ENCODE results near the gene ZEB2.

Gene ZEB2

GRCh38 chr2:144446136-144446535 lies 73.8 kb downstream of the ZEB2 start:
- DNase-seq = no peak

- DNase-seq = no peak
These were observed 74.7 kb downstream of the ZEB2 start for GRCh38 chr2:144445196-144445595.

DNA sequence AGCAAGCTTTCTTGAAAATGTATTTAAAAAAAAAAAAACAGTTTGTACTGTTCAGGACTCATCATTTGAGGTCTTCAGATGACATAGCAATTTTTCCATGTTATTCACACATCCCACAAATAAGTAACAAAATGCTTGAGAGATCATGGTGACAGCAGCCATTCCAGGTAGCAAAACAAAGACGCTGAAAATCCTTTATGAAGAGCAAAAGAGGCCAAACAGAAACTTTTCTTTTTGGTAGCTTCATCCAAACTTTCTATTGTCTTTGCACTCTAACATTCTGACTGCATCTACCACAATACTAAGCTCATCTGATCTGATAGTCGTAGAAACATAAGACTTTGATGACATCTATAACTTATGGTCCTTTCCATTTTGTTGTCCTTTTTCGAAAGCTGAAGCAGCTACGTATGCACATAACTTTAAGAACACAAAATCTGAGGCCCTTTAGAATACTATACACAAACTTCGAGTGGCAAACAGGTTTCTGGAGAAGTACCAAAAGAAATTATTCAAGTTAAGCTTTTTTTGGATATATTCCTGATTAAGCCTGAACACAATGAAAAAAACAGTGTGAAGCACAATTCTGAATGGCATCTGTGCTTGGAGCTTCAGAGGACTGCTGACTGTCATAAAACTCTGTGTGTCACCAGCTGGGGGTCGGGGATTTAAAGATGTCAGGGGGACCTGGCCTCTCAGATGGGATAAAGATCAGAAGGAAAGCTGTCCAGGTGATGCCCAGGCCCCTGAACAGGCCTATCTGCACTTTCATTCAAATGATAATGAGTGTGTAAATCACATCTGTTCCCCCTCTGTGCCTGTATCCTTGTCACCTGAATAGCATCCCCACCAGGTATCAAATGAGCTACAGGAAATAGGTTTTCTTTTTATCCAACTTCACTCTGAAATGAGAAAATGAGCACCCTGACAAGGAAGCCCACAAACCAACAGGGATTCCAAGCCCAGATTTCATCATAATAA lies 75.8 kb downstream of the ZEB2 start:
- DNase-seq = no peak

DNA sequence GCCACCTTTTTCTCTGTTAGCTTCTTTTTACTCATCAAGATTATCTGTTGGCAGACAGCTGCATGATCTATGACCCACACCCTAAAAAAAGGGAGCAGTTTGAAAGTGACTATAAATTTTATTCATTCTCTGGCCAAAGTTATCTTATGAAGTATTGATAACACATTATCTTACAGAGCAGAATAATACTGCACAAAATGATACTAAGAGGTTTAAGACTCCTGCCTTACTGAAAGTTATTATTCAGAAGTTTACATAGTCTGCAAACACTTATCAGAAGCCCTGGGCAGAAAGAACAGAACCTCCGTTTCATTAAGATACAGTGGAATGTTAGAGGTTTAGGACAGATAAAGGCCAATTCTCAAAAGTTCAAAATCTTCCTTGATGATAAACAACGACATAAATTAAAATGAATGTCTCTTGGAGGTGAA lies 78.2 kb downstream of the ZEB2 start:
- DNase-seq = no peak

DNA sequence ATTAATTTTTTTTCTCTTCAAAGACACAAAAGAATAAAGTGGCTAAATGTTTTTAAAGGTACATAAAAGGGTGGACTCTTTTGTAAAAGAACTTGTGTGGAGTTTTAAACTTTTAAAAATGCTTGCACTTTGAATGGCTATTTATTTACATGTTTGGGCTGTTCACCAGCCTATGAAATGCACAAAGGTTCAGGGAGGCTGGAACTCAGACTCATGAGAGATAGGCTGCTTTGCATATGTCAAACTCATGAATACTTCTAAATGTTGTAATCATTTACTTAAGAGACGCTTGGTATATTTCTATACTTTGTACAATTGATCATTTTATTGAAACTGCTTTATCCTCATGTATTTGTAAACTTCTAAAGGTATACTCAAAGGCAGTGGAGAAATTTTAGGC lies 79.9 kb downstream of the ZEB2 start:
- DNase-seq = no peak

DNA sequence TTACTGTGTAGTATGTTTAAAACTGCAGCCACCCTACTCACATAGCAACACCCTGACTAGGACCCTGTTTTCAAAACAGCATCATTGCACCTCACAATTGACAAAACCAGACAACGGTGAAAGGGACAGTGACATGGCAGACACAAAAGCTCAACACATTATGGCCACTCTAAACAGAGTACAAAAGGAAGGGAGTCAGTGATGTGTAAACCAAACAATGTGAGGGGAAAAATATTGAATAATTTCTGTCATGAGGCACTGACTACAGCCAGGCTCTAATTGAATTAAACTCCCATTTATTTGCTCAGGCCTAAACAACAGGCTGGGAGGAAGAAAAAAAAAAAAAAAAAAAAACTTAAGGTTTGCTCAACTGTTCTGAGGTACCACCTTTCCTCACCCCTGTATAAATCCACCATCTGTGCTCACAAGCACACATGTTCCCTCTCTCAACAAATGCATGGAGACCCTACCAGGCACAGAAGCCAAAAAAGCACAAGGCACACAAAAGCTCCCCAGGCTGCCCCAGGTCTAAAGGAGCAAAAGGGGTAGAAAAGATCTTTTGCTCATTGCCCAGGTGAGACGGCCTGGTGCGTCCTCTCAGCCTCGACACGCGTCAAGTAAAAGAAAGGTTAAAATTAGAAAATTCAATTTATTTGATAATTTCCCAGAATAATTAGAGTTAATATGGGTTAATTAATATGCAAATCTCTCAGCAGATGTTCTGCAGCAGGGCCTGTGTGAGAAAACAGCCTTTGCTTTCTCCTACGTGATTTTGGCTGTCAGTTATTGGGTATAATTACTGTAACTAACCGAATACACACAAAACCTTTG lies 80.9 kb downstream of the ZEB2 start:
- DNase-seq = no peak

GRCh38 chr2:144437636-144438035 lies 82.3 kb downstream of the ZEB2 start:
- no peak for DNase-seq

DNA sequence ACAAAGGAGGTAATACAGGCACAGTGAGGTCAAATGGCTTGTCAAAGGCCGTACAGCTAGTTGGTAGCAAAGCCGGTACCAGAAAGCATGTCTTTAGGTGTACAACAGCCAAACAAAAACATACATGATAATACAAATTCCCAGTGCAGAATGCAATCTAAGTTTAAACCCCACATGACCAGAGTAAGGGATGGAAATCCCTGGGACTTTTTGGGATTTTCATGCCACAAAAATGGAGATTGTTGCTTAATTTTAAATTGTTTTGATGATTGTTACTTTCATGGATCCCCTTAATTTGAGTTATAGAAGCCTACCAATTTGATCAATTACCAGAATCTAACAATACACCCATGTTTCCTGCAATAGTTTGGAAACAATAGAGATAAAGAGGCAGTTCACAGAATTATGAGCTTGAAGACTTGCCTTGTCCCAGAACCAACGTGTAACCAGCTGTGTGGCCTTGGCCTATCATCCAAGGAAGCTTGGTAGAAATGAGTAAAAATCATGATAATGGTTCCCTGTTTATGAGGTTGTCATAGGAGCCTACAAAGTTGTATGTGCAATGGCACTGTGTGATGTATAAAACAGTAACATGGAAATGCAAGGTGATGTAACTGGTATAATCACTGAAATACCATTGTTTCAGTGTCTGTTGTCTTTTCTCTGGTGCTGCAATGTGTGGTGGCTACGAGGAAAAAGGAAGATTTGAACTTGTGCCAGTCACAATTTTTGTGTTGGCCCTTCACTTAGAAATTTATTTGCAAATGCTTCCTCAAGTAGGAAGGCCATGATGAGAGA lies 85.3 kb downstream of the ZEB2 start:
- no peak for DNase-seq

- no peak for DNase-seq
These were observed 87.0 kb downstream of the ZEB2 start for GRCh38 chr2:144432921-144433320.

GRCh38 chr2:144431998-144432397 lies 87.9 kb downstream of the ZEB2 start:
- no peak for DNase-seq

DNA sequence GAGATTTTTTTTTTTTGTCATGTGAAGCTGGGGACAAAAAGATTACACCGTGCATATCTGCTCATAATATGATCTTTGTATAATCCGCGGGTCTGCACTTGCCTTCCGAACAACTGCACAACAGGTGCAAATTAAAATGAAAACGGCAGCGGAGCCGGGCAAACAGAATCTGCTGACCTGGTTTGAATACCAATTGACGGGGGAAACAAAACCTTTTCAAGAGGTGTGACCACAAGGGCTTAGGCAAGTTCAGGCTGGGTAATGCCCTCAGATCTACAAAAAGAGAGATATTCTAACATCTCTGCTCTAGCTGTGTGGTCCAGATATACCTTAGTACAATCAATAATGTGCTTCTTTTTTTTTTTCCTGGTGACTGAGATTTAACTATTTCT lies 88.5 kb downstream of the ZEB2 start:
- DNase-seq = no peak

GRCh38 chr2:144430722-144431391 lies 89.1 kb downstream of the ZEB2 start:
- DNase-seq = no peak

- no peak for DNase-seq
These were observed 90.4 kb downstream of the ZEB2 start for GRCh38 chr2:144429396-144430112.

DNA sequence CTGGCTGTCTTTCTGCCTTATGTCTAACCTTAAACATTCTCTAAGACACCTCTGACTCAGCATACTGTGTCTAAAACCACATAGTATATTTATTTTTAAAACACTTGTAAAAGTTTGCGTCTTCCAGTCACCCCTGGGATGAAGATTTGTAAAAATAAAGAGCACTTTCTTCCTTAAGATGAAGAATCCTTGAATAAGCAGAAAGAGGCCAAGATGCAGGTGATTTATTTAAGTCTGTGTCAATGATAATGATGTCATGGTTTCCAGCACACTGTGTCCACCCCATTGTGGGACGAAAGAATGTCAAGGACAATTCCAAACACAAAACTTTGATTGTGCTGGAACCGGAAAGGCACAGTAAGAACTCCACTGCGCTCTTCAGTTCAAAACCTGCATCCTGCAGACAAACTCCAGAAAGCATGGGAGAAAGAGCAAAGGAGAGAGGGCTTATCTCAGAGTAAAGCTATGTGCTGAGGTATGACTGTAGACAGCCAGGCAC lies 92.9 kb downstream of the ZEB2 start:
- no peak for DNase-seq

DNA sequence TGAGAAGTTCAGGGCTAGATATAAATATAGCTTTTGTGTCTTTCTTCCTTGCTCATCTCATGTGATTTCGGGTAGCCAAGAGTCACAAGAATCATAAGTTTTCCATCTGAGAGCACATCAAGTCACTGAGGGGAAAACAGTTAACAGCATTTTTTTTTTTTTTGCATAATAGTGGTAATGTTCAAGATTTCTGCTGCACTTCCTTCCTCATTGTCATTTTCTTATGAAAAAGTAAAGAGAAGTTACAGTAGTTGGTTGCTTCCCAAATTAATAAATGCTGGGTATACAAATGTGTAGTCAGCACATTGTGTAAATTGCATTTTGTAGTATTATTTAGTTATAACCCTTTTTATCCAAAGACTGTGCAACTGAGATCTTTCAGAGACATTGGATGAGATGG lies 93.6 kb downstream of the ZEB2 start:
- no peak for DNase-seq

- DNase-seq = no peak
These were observed 95.2 kb downstream of the ZEB2 start for GRCh38 chr2:144424559-144425240.

DNA sequence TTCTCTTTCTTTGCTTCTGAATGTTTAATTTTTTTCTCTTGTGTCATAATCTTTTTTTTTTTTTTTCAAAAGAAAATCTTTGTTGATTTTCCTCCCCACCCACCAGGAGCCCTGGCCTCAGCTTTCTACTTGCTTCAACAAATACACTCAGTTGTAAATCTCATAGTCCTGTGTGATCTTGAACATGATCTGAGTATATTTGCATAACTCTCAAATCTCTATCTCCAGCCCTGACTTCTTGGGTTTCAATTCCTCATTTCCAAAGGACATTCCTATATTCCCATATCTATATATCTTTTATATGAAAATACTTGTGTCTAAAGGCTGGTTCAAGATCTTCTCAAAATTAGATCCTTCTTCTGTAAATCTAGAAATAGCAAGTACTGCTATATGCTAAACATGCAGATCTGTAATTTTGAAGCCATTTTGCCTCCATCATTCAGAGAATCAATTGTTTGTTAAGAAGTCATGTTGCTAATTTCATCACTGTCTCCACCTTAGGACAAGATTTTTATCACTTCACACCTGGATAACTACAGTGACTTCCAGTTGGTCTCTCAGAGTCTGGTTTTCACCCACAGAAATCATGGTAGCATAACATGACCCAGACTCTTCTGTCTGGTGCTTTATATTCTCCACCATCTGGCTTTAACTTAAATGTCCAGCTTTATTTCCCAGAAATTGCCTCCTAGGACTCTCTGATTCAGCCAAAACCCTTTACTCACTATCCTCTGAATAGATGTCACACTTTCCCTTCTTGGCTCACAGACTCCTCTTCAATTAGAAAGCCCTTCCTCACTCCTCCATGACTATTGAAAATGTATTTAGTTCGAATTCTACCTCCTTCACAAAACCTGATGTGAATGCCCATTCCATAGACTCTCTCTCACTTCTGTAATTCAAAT lies 98.1 kb downstream of the ZEB2 start:
- no peak for DNase-seq

GRCh38 chr2:144419218-144419617 lies 100.7 kb downstream of the ZEB2 start:
- DNase-seq = no peak

DNA sequence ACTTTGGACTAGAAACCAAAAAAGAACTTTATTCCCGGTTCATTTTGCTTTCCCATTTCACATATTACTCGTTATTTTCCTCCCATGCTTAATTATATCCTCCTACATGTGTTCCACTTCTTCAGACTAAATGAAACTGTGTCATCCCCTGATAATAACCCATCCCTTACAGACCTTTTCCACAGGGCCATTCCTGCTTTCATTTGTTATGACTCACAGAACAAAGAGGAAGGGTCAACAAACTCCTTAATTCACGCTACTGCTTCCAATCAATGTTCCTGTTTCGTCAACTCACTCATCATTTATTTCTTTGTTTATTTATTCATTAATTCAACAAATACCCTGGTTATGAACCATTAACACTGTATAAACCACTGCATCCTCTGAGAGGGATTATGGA lies 104.5 kb downstream of the ZEB2 start:
- no peak for DNase-seq

GRCh38 chr2:144414324-144414845 lies 105.5 kb downstream of the ZEB2 start:
- no peak for DNase-seq

Data from NCI-H187 treated with DMSO at 0.1 percent for 48 hours (cell line).